GM23338 (cell line): ENCODE results near the gene UGT2B15.

ENCODE experiments used
- CREB1 ChIP-seq: fragments of 250-450 bp; sonication (Bioruptor Pico); IDR thresholded peaks from 2 replicates; pipeline ENCODE4 v1.5.0; 2020; ENCODE audit warnings: low read depth, mild to moderate bottlenecking, moderate library complexity
- CTCF ChIP-seq, 2 experiments: fragments of 200-600 bp in 1 of 2; sonication (generic) in 1 of 2; conservative IDR thresholded peaks; 2 replicates each; pipeline versions ENCODE4 v1.5.1 to v1.6.1; 2016 to 2017; ENCODE audit warnings: antibody characterized with exemption in 2 of 2, low read depth in 2 of 2, mild to moderate bottlenecking in 2 of 2, moderate library complexity in 1 of 2
- ETS1 ChIP-seq: IDR thresholded peaks from 2 replicates; pipeline ENCODE4 v1.6.1; 2016; ENCODE audit warnings: antibody characterized with exemption
- EZH2 ChIP-seq: fragments of 200-600 bp; sonication (generic); IDR thresholded peaks from one replicate; pipeline ENCODE4 v1.8.0; 2017; ENCODE audit warnings: antibody characterized with exemption, mild to moderate bottlenecking, low read depth; ENCODE audit not compliant: unreplicated experiment
- EZH2phosphoT487 ChIP-seq: fragments of 200-600 bp; sonication (generic); IDR thresholded peaks from one replicate; pipeline ENCODE4 v1.8.1; 2018; ENCODE audit warnings: antibody characterized with exemption; ENCODE audit not compliant: unreplicated experiment
- JUNB ChIP-seq: IDR thresholded peaks from one replicate; pipeline ENCODE4 v1.6.1; 2016; ENCODE audit warnings: antibody characterized with exemption; ENCODE audit not compliant: unreplicated experiment
- POLR2AphosphoS5 ChIP-seq: IDR thresholded peaks from 2 replicates; pipeline ENCODE4 v1.6.1; 2016; ENCODE audit warnings: antibody characterized with exemption, low read depth
- REST ChIP-seq: IDR thresholded peaks from one replicate; pipeline ENCODE4 v1.6.1; 2018; ENCODE audit warnings: antibody characterized with exemption; ENCODE audit not compliant: unreplicated experiment
- STAT1 ChIP-seq: IDR thresholded peaks from one replicate; pipeline ENCODE4 v1.6.1; 2016; ENCODE audit warnings: antibody characterized with exemption; ENCODE audit not compliant: unreplicated experiment
- ZNF114 ChIP-seq: fragments of 250-450 bp; sonication (Bioruptor Pico); IDR thresholded peaks from 2 replicates; pipeline ENCODE4 v1.5.0; 2020; ENCODE audit warnings: mild to moderate bottlenecking, moderate library complexity
- ZNF331 ChIP-seq: fragments of 250-450 bp; sonication (Bioruptor Pico); IDR thresholded peaks from 2 replicates; pipeline ENCODE4 v1.5.0; 2020; ENCODE audit warnings: low read depth, mild to moderate bottlenecking, moderate library complexity
- ZNF462 ChIP-seq: fragments of 250-450 bp; sonication (Bioruptor Pico); IDR thresholded peaks from 2 replicates; pipeline ENCODE4 v1.5.0; 2020; ENCODE audit warnings: mild to moderate bottlenecking, moderate library complexity

- TF ChIP-seq CTCF (conservative IDR thresholded peaks at IDR 0.05; ENCODE audit: low read depth in 2 of 2) (peak; percentile 51 to 70), EZH2 (no peak), REST (no peak), ZNF462 (CRISPR knock-in tag) (no peak), EZH2phosphoT487 (no peak), POLR2AphosphoS5 (no peak), CREB1 (CRISPR knock-in tag) (no peak), STAT1 (no peak), JUNB (no peak), ZNF331 (CRISPR knock-in tag) (no peak), ETS1 (no peak), ZNF114 (CRISPR knock-in tag) (no peak)
Observed at GRCh38 chr4:68673143-68673542, 2.7 kb upstream of the UGT2B15 start.
